CD4-positive, alpha-beta T cell (primary cell): ENCODE results near the gene FNDC3B. TPM values are rescaled to one million over a fixed set of nuclear protein-coding genes. Genes with fewer than 3 reads are reported as not detected.

ENCODE experiments used
- ATAC-seq: fragments of 200-7000 bp; cut with Tn5 transposase; one replicate; pipeline ENCODE4 v1.10.0; 2022; ENCODE audit warnings: mild to moderate bottlenecking; ENCODE audit not compliant: poor library complexity
- CTCF ChIA-PET: fragments of 350-600 bp; sonication (Branson Sonifier 250); formaldehyde crosslinking; loops from one replicate; lab custom pipeline; 2021; ENCODE audit warnings: antibody characterized with exemption, inconsistent platforms; lab: Charles Lee
- POLR2A ChIA-PET: fragments of 350-600 bp; sonication (Branson Sonifier 250); formaldehyde crosslinking; loops from one replicate; lab custom pipeline; 2021; ENCODE audit warnings: antibody characterized with exemption, inconsistent platforms; lab: Charles Lee
- DNase-seq, 14 experiments: peaks; one replicate each; pipeline ENCODE4 v3.0.0-alpha.2; 2013 to 2020; ENCODE audit warnings: mixed read lengths in 2 of 14
- H3K27ac ChIP-seq, 2 donors: one replicate each; pipeline versions ENCODE4 v1.5.1 to v1.7.0; 2013; ENCODE audit warnings: low read length in 2 of 2, low read depth in 1 of 2, mild to moderate bottlenecking in 1 of 2
- H3K27me3 ChIP-seq, 2 experiments: 1 replicate in 1 of 2; 2 replicates in 1 of 2; pipeline versions ENCODE4 v1.6.1 to v1.7.0; 2013; ENCODE audit warnings: low read length in 2 of 2, control low read depth in 1 of 2, mild to moderate bottlenecking in 1 of 2, moderate library complexity in 1 of 2; ENCODE audit not compliant: insufficient read depth in 2 of 2, control insufficient read depth in 1 of 2
- H3K36me3 ChIP-seq: one replicate; pipeline ENCODE4 v1.6.1; 2013; ENCODE audit warnings: low read length, control low read depth; ENCODE audit not compliant: insufficient read depth
- H3K4me1 ChIP-seq: one replicate; pipeline ENCODE4 v1.6.1; 2013; ENCODE audit warnings: low read length, control low read depth; ENCODE audit not compliant: insufficient read depth
- H3K4me3 ChIP-seq: one replicate; pipeline ENCODE4 v1.5.1; 2013; ENCODE audit warnings: mild to moderate bottlenecking, low read length, moderate library complexity
- H3K9me3 ChIP-seq, 2 experiments: 1 replicate in 1 of 2; 2 replicates in 1 of 2; pipeline versions ENCODE4 v1.6.1 to v1.7.0; 2013; ENCODE audit warnings: low read length in 2 of 2, mild to moderate bottlenecking in 2 of 2, control low read depth in 1 of 2, moderate library complexity in 1 of 2; ENCODE audit not compliant: control insufficient read depth in 1 of 2, insufficient read depth in 1 of 2
- H3K27ac Mint-ChIP-seq: one replicate; pipeline ENCODE4 v1.8.0; 2020; ENCODE audit warnings: mixed read lengths
- H3K27me3 Mint-ChIP-seq: one replicate; pipeline ENCODE4 v1.8.0; 2021; ENCODE audit warnings: mixed read lengths
- H3K36me3 Mint-ChIP-seq: one replicate; pipeline ENCODE4 v1.8.0; 2021; ENCODE audit warnings: low read depth, mixed read lengths
- H3K4me1 Mint-ChIP-seq: one replicate; pipeline ENCODE4 v1.8.0; 2021; ENCODE audit warnings: low read depth, mixed read lengths
- H3K4me3 Mint-ChIP-seq: one replicate; pipeline ENCODE4 v1.8.0; 2020; ENCODE audit warnings: mild to moderate bottlenecking, mixed read lengths
- H3K9me3 Mint-ChIP-seq: one replicate; pipeline ENCODE4 v1.8.0; 2020; ENCODE audit warnings: mixed read lengths
- intact Hi-C, 2 experiments: fragments of 100-400 bp; cut with DNase I in 1 of 2; cut with micrococcal nuclease in 1 of 2; formaldehyde crosslinking; loops; one replicate each; pipeline versions ENCODE4 v1.15.1 to v1.9.0; 2023 to 2025; cut with DNase I, micrococcal nuclease
- total RNA-seq, 174 experiments: library from RNA in 2 of 174; stranded (reverse) in 2 of 174; gene quantifications; one replicate each; pipeline ENCODE4 v1.2.3 and lab custom pipeline; 2021 to 2026
- TF ChIP-seq, protein P1 (sequence below): fragments of 200-600 bp; IDR thresholded peaks from one replicate; pipeline ENCODE4 v1.8.0; 2022; ENCODE audit warnings: antibody characterized with exemption, mild to moderate bottlenecking

Gene FNDC3B
- total RNA-seq, 2 experiments from 2014 or later = 26.1 to 28.7 TPM

DNA sequence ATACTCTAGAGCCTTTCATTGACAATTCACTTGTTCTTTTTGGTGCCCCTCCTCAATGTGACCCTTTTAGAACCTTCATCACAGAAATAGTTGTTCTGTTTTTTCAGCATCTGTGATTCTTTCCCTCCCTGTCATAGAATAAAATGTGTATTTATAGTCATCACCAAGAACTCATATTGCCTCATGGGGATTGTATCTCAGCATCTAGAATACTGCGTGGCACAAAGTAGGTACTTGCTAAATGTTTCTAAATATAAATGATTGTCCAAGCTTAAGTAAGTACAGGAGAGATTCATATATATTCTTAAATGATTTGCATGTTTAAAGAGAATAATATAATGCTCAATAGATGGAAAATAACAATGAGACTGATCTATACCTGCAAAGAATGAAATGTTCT lies 190.1 kb downstream of the FNDC3B start:
- Histone ChIP-seq H3K36me3 (peaks cover 8% of the 10 kb centered on the region), H3K4me3 (no peak overlapping the region), H3K9me3 (no peaks in the 10 kb centered on the region), H3K27me3 (no peaks in the 10 kb centered on the region), H3K27ac (no peak overlapping the region), H3K4me1 (no peaks in the 10 kb centered on the region)
- ATAC-seq = no peak
- H3K9me3 Mint-ChIP-seq = no peaks in the 10 kb centered on the region
- H3K36me3 Mint-ChIP-seq = peaks cover 18% of the 10 kb centered on the region
- TF ChIP-seq, protein P1, sequence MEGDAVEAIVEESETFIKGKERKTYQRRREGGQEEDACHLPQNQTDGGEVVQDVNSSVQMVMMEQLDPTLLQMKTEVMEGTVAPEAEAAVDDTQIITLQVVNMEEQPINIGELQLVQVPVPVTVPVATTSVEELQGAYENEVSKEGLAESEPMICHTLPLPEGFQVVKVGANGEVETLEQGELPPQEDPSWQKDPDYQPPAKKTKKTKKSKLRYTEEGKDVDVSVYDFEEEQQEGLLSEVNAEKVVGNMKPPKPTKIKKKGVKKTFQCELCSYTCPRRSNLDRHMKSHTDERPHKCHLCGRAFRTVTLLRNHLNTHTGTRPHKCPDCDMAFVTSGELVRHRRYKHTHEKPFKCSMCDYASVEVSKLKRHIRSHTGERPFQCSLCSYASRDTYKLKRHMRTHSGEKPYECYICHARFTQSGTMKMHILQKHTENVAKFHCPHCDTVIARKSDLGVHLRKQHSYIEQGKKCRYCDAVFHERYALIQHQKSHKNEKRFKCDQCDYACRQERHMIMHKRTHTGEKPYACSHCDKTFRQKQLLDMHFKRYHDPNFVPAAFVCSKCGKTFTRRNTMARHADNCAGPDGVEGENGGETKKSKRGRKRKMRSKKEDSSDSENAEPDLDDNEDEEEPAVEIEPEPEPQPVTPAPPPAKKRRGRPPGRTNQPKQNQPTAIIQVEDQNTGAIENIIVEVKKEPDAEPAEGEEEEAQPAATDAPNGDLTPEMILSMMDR = no peak
- ChIA-PET CTCF (no interaction called here), POLR2A (no interaction called here)
- no peak overlapping the region for H3K4me3 Mint-ChIP-seq
- DNase-seq = no peak
- intact Hi-C loops = no loop called here
- no peaks in the 10 kb centered on the region for H3K4me1 Mint-ChIP-seq
- no peak overlapping the region for H3K27ac Mint-ChIP-seq
- no peaks in the 10 kb centered on the region for H3K27me3 Mint-ChIP-seq

DNA sequence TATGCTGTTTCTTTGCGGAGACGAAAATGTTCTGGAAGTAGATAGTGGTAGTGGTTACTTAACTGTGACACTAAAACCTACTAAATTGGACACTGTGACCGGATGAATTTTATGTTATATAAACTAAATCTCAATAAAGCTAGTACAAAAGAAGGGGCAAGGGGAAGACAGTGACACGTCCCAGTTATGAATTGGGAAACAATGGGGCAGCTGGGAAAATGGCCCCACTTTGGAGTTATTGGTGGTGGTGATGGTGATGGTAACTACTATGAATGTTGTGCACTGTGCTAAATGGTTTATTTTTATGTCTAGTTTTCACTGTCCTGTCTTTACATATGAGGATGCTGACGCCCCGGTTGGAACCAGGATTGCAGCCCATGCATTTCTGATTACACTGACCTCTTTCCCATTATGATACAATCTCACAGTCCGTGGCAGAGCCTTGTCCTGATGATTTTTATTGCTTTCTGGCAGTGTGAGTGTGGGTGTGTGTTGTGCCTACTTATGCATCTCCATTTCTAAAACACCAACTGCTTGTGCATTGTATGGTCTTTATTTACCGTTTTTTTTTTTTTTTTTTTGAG lies 192.0 kb downstream of the FNDC3B start:
- H3K4me3 ChIP-seq = no peak overlapping the region
- Mint-ChIP-seq H3K27me3 (no peaks in the 10 kb centered on the region), H3K9me3 (no peaks in the 10 kb centered on the region), H3K36me3 (peaks cover 18% of the 10 kb centered on the region), H3K4me3 (no peak overlapping the region), H3K4me1 (no peaks in the 10 kb centered on the region), H3K27ac (no peak overlapping the region)
- ChIA-PET POLR2A (no interaction called here), CTCF (interaction anchor here (1.3 kb wide), 1 partner anchor 14 kb away, joined by 3 read pairs; no protein-coding TSS in a partner anchor)
- TF ChIP-seq, protein P1 = no peak
- H3K4me1 ChIP-seq = no peaks in the 10 kb centered on the region
- H3K27me3 ChIP-seq = no peaks in the 10 kb centered on the region
- DNase-seq (no peak), ATAC-seq (no peak)
- H3K9me3 ChIP-seq = no peaks in the 10 kb centered on the region
- H3K27ac ChIP-seq = no peak overlapping the region
- H3K36me3 ChIP-seq = peaks cover 8% of the 10 kb centered on the region
- intact Hi-C loops = no loop called here

DNA sequence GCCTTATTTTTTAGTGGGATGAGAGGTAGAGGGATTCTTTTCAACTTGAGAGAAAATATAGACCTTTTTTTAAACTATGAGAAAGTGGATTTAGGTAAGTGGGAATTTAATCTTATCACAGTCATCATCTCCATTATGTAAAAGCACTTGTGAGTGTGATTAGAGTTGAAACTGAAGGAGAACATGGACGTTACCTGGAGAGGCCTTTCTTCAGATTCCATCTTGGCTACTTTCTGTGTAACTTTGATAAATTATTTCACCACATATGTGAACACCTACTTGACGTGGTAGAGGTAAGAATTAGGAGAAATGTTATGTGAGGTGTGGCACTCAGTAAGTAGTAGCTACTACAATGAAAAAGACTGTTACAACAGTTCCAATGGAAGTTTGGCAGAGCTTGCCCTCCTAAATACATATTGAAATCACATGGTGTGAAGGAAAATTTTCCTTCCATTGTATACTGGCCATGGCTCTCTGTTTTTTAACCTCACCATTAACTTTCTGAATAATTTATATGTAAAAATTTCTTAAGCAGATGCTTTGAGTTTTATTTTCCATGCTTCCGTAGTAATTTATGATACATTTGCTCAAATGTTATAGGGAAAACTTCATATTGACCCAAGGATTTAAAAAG lies 193.3 kb downstream of the FNDC3B start:
- Histone ChIP-seq H3K27ac (no peak overlapping the region), H3K36me3 (no peaks in the 10 kb centered on the region), H3K9me3 (no peaks in the 10 kb centered on the region), H3K4me1 (no peaks in the 10 kb centered on the region), H3K4me3 (no peak overlapping the region), H3K27me3 (no peaks in the 10 kb centered on the region)
- no peaks in the 10 kb centered on the region for H3K9me3 Mint-ChIP-seq
- no peaks in the 10 kb centered on the region for H3K4me1 Mint-ChIP-seq
- ChIA-PET POLR2A (no interaction called here), CTCF (interaction anchor here (1.3 kb wide), 1 partner anchor 13 kb away, joined by 3 read pairs; no protein-coding TSS in a partner anchor)
- intact Hi-C loops = no loop called here
- no peak overlapping the region for H3K27ac Mint-ChIP-seq
- H3K36me3 Mint-ChIP-seq = peaks cover 17% of the 10 kb centered on the region
- DNase-seq (no peak), ATAC-seq (no peak)
- H3K27me3 Mint-ChIP-seq = no peaks in the 10 kb centered on the region
- no peak overlapping the region for H3K4me3 Mint-ChIP-seq
- TF ChIP-seq, protein P1 = no peak
